HG03108 (cell line): ENCODE results near the gene PVALEF.

Source experiments
- ATAC-seq: cut with Tn5 transposase; IDR thresholded peaks from one replicate; pipeline ENCODE4 v1.9.1; 2021; ENCODE audit warnings: moderate library complexity; ENCODE audit not compliant: unreplicated experiment

PVALEF gene

DNA sequence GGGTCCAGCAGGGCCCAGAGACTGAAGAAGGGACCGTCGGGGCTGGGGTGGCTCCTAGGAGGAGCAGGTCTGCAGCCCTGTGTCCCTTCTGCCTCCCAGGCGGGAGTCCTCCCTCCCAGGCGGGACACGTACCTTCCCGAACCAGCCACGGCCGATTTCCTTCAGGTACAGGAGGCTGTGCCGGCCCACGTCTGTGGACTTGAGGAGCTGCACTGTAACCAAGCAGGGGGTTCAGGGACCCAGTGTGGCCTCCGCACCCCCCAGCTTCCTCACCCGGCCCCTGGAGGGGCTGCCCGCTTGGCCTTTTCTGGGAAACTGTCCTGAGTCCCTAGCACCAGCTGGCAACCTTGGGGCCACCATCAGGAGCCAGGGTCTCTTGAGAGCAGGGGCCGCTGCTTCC is 37.0 kb upstream of the PVALEF start:
- no peak for ATAC-seq

DNA sequence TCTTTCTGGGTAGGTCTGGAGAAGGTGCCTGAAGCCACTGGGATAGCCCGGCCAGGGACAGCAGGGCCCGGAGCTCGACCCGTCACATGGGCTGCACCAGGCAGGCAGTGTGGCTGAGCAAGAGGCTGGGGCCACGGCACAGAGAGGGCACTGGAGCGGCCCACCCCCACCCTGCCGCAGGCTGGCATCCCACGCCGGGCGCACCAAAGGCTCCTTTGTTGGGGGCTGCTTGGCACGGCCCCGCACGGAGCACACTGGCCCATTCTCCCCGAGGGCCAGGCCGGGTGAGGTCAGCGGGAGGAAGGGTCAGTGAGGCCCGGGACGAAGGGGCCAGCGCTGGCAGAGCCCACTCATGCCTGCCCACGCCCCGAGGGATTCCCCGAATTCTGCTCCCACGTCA is 36.5 kb upstream of the PVALEF start:
- ATAC-seq: no peak

DNA sequence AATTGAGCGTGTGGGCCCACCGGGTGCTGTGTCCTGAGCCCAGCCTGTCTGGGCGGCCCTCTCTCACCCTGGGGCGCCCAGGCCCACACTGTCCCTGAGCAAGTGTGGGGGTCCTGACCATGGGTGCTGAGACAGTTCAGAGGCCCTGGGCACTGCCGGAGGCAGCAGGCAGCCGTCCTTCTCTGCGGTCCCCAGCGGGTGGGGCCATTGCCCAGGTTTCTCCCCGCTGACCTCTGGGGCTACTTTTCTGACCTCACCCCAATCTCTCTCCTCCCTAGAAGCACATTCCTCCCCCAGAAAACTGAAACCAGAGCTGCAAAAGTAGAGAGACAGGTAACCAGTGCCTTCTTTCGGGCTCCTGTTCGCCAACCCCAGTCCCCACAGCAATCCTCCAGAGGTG is 36.0 kb upstream of the PVALEF start:
- ATAC-seq: no peak

DNA sequence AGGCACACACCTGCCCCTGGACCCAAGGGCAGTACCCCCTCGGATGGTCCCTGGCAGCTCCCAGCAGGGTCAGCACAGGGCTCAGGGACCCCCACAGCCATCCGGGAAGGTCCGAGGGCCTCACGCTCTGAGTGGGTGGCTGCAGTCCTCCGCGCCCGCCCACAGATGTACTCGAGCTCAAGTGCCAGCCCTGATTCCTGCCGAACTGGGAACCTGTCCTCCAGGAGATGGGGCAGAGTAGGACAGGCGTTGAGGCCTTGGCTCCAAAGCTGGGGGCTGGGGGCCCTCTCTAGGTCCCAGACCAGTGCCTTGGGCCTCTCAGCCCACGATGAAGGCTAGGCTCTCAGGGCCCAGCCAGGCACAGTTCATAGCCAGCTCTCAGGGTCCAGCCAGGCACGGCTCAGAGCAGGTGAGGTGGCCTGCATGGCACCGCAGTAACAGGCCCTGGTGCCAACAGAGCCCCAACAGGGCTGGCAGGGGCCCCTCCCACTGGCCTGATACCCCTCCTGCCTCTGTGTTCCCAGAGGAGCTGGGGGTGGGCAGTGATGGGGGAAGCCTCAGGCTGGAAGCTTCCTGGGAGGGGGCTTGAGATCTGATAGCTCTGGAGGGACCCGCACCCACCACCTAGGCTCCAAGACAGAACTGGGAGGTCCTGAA is 35.5 kb upstream of the PVALEF start:
- no peak for ATAC-seq

DNA sequence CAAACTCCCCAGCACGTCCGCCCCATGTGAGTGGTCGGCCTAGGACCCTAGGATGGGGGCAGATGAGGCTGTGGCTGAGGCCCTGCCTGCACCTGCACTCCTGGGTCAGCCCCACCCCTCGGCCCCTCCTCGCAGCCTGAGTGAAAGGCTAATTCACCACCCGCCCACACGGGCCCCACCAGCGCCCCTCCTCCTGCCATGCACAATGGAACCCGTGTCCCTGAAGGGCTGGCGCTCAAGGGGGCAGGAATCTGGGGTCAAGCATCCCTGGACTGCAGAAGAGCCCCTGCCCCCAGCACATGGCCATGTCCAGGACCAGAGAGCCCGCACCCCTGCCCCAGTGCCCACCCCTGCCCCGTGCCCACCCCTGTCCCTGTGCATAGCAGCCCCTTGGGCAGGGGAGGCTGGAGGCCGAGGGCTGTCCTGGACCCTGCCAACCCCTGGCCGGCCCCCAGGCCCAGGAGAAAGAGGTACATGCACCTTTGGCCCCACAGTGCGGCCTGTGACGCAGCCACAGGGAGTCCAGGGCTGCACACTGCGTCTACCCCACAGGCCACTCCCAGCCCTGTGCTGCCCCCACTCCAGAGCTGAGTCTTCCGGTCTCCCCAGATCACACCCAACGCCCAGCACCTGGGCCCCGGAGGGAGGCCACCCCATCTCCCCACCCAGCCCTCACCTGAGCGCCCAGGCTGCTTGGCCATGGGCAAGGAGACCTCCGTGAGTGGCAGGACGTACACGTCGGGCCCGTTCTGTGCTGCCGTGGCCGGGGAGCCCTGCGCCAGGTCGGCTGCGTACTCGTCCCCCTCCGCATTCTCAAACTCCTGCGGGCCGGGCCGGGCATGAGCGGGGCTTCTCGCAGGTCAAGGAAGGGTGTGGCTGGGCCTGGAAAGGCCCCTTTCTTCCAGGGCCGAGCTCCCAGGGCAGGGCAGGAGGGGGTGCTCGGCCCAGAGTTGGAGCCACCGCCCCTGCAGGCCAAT is 34.6 kb upstream of the PVALEF start:
- no peak for ATAC-seq

DNA sequence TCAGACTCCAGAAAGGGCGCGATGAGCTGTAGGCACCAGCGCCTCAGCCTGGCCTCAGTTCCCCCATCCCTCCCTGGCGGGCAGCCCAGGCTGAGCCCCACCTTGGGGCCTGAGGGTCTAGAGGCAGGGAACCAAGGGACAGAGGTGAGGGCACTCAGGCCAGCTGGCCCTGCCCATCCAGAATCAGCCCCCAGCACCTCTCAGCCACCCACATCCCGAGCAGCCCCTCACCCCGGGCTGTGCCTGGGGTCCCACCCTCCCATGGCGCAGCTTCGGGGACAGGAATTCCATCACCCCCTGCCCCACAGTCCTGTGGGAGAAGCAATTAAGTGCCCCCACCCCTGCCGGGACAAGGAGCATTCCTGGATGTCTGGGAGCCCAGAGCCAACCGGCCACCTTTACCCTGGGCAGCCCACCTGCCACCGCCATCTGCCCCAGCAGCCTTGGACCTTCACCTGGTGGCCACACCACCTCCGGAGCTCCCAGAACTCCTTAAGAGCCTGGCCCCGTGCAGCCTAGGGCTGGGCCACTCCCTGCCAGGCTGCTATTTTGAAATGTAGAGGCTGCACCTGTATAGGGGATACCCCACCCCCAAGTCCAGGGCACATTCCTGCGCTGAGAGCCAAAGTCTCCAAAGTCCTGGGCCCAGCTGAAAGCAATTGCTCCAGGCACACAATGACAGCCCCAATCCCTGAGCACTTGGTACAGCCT is 33.7 kb upstream of the PVALEF start:
- ATAC-seq: no peak

DNA sequence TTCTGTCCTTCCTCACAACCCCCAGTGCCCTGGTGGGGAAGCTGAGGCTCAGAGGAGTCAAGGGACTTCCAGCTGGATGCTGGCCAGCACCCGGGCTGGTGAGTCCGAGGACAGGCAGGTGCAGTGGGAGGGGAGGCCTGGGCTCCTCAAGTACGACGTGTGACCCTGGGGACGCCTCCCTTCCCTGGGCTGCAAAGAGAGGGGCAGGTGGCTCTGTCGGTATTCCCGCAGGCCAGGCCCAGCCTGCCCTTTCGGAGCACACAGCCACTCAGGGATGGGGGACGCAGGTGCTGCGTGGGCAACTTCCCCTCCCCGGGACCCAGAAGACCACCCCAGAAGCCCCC is 33.1 kb upstream of the PVALEF start:
- no peak for ATAC-seq

DNA sequence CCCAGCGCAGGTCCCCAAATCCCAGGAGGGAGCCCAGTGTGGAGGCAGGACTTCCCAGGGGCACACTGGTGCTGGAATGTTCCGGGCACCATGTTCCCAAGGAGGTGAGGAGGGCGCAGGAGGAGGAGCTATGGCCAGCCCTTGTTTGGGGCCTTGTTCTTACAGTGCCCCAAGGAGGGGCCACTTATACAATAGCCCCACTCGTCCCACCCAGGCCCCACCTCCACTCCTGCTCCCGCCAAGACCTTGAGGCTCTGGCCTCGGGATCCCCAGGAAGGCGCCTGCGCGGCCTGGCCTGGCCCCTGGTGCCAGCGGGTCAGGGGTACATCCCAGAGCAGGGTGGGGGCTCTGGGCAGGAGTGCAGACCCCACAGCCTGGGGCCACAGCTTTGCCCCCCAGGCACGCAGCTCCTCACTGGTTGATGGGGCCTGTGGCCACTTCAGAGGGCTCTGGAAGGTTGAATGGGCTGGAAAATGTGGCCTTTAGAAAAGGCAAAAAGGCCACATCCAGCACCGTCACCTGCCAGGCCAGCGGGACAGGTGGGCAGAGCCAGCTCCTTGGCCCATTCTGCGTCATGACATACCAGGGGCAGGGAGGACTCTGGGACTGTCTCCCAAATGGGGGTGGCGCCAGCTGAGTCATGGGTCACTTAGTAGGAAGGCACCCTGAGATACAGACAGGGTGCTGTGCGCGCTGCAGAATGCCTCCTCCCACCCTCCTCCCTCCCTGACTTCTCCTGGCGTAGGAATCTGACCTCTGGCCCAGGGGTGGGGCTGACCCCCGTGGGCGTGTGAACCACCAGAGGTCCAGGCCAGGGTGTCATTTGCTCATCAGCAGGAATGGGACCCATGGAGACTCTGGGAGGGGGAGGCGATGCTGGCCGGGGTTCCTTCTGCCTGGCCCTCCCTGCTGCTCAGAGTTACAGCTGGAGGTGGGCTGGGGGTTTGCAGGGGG is 32.3 kb upstream of the PVALEF start:
- no peak for ATAC-seq

DNA sequence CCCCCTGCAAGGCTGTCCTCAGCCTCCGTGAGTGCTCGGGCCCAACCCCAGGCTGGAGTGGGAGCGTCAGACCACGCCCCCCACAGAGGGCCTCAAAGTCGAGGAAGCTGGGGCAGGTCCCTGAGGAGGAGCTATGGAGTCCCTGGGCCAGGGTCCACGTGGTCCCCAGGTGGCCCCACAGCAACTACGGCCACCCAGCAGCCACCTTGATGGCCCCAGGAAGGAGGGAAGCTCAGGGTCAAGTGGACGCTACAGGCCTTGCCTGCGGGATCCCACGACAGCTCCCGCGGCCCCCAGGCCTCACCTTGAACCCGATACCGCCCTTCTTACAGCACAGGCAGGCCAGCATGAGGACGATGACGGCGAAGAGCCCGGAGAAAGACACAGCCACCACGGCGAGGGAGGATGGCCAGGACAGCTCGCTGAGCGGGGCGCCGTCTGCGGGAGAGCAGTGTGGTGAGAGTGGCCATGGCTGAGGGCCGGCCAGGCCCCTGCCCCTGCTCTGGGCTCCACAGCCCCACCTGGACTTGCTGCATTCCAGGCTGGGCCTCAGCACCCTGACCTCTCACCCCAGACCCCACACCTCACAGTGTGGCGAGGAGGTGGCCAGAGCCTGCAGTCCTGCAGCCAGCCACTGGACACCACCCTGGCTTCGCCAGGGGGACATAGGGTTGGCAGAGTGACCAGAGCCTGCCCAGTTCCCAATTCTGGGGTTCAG is 31.1 kb upstream of the PVALEF start:
- ATAC-seq: no peak

DNA sequence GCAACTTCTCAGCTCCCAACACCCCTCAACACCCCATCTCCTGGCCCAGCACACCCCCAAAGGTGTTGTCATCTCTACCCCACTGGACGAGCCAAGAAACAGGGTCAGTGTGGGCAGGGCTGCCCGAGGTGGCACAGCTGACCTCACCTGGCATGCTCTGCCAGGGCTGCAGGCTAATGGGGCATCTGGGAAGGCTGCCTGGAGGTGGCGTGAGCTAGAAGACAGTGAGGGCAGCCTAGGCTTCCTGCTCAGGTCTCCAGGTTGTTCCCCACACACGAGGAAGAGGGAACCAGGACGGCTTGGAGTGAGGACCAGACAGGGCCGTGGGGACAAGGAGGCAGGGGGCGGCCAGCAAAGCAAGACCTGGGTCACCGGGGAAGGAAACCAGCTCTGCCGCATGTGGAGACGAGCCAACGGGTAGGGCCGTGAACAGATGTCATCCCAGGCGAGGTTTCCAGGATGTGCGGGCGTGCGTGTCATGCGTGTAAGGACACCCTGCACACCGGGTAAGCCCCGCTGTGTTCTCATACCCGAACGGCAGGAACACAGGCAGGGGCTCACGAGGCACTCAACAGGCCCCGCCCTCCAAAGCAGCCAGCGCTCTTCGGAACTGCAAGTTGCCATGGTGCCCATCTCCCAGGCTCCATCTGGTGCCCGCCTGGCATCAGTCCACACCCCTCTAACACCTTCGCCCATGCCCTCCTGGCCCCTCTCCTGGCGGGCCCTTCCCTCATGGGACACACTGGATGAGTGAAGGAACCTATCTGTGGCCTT is 29.6 kb upstream of the PVALEF start:
- ATAC-seq: no peak

DNA sequence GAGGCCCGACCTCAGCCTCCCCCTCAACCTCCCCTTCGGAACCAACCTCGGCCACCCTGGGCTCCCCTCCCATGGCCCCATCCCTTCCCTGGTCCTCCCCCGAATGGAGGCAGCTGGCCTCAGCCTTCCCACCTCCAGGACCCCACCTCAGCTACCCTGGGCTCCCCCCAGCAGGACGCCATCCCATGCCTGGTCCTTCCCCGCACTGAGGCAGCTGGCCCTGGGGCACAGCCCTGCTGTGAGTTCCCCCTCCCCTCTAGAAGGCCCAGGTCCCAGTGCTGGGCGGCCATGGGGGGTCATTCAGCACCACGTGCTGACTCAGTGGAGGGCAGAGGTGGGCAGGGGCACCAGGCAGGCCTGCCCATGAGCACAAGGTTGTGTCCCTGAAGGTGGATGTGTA is 28.9 kb upstream of the PVALEF start:
- no peak for ATAC-seq

DNA sequence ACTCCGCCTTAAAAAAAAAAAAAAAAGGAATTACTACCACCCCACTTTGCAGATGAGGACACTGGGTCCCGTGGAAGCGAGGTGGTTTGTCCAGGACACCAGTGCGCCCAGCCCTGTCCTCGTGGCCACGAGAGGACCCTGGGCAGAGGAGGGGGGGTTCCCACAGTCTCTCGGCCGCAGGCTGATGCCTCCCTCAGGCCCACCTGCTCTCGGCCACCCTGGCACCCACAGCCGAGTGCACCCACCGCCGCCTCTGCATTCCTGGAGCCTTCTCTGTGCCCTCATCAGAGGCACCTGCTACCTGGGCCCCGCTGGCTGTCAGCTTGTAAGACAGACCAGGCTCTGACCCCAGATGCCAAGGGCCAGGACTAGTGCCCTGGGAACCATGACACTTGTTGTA is 28.1 kb upstream of the PVALEF start:
- no peak for ATAC-seq

DNA sequence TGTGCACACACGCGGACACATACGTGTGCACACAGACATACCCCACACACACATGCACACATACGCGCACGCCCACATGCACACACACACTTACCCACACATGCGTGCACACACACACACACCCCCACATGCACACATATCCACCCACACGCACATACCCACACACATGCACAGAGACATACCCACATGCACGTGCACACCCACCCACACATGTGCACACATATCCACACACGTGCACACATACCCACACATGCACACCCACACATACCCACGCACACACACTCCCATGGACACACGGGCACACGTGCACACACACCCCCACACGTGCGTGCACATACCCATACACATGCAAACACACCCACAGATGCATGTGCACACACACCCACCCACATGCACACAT is 27.2 kb upstream of the PVALEF start:
- no peak for ATAC-seq

DNA sequence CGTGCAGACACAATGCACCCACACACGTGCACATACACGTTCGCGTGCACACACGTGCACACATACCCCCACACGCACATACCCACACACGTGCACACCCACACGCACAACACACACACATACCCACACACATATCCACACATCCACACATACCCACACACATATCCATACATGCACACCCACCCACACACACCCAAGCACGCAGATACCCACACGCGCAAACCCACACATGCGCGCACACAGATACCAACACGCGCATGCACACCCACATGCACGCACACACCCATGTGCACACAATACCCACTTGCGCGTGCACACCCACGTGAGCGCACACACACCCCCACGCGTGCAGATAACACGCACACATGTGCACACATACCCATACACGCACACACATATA is 26.8 kb upstream of the PVALEF start:
- no peak for ATAC-seq

DNA sequence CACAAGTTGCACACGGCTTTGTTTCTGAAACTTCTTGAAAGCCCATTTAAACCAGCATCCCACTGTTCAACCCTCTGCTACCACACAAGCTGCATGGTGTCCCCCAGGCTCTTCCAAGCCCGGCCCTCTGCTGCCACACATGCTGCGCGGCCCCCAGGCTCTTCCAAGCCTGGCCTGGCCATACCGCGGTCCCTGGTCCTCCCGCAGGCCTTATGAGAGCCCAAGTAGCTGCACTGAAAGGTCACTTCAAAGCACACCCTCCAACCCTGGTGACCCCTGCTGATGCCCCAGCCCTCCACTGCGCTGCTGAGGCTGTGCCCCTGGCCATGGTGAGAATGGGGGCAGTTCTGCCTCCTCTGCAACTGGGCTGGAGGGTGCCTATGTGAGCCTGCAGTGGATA is 25.9 kb upstream of the PVALEF start:
- no peak for ATAC-seq

DNA sequence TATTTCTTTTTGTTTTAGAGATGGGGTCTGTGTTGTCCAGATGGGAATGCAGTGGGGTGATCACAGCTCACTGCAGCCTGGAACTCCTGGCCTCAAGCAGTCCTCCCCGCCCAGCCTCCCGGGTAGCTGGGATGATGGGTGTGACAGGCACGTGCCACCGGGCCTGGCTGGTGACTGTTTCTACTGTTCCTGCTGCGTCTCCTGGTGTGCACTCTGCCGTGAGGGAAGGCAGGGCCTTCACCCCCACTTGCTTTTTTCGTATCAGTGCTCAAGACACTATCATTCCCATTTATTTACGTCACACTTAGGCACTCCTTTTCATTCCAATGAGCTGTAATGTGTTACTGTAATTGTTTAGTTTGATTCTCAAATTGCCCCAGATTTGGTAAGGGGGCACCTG is 25.3 kb upstream of the PVALEF start:
- no peak for ATAC-seq

DNA sequence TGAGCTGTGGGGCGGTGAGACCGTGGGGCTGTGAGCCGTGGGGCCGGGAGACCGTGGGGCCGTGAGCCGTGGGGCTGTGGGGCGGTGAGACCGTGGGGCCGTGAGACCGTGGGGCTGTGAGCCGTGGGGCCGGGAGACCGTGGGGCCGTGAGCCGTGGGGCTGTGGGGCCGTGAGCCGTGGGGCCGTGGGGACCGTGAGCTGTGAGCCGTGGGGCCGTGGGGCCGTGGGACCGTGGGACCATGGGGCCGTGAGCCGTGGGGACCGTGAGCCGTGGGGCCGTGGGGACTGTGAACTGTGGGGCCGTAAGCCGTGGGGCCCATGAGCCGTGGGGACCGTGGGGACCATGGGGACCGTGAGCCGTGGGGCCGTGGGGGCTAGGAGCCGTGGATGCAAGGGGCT is 24.6 kb upstream of the PVALEF start:
- ATAC-seq: no peak

DNA sequence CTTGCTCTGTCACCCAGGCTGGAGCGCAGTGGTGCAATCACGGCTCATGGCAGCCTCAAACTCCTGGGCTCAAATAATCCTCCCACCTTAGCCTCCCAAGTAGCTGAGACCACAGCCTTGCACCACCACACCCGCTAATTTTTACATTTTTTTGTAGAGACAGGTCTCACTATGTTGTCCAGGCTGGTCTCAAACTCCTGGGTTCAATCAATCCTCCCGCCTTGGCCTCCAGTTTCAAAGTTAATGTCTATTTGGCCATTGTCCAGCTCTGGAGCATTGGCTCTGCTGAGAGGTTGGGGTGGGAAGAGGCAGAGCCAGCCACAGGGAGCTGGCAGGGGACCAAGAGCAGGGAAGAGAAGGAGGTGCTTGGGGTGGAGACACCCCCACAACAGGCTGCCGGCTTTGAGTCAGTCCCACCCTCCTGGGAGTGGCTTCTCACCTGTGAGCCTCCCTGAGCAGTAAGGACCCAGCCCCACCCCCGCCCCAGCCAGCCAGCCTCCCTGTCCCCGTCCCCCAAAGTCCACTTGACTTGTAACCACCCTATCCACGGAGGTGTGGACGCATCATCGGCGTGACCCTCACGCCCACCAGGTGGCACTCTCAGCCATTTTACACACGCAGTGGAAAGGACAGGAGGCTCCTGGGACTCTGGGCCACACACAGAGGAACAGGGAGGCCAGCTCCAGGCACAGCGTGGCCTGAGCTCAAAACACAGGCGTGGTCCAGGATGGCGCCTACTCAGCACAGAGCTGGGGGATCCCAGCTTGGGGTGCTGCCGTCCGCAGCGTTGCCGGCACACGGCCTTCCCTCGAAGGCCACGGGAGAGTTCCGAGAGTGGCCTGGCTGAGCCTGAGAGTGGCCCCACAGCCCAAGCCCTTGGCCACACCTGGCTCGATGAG is 22.8 kb upstream of the PVALEF start:
- ATAC-seq: no peak

DNA sequence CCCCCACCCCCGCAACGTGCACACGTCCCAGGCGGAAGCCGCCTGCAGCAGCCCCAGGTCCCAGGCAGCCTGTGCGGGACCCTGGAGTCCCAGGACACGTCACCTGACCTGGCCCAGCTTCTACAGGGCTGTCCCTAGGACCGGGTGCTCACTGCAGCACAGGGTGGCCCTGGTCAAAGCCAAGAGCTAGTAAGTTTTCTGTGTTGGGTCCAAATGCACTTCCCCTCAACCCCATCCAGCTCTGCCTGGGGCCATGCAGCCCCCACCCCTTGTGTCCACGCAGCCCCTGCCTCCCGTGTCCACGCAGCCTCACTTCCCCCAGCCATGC is 22.1 kb upstream of the PVALEF start:
- no peak for ATAC-seq
